Cardiac fibroblast (primary cell): Measurements from ENCODE around the gene OR11A1.
A peak's percentile ranks its signal among the peaks of the same experiment; 100 is the strongest.

Experiments used
- DNase-seq, 2 donors: peaks; one replicate each; pipeline versions ENCODE4 v3.0.0 to v3.0.0-alpha.2; 2010; ENCODE audit warnings: low read depth in 2 of 2
- H3K4me3 ChIP-seq, 2 donors: replicated peaks in 1 of 2; 1 replicate in 1 of 2; 2 replicates in 1 of 2; pipeline ENCODE4 v1.5.1; 2011; ENCODE audit warnings: low read depth in 2 of 2, low read length in 2 of 2, mild to moderate bottlenecking in 2 of 2, moderate library complexity in 1 of 2
- TF ChIP-seq, protein P1 (sequence below): IDR thresholded peaks from one replicate; pipeline ENCODE4 v1.5.1; 2011; ENCODE audit warnings: low read depth, mild to moderate bottlenecking, low read length, inconsistent platforms

The OR11A1 gene

GRCh38 chr6:29486577-29486976 lies 29.7 kb upstream of the OR11A1 start:
- TF ChIP-seq, protein P1, sequence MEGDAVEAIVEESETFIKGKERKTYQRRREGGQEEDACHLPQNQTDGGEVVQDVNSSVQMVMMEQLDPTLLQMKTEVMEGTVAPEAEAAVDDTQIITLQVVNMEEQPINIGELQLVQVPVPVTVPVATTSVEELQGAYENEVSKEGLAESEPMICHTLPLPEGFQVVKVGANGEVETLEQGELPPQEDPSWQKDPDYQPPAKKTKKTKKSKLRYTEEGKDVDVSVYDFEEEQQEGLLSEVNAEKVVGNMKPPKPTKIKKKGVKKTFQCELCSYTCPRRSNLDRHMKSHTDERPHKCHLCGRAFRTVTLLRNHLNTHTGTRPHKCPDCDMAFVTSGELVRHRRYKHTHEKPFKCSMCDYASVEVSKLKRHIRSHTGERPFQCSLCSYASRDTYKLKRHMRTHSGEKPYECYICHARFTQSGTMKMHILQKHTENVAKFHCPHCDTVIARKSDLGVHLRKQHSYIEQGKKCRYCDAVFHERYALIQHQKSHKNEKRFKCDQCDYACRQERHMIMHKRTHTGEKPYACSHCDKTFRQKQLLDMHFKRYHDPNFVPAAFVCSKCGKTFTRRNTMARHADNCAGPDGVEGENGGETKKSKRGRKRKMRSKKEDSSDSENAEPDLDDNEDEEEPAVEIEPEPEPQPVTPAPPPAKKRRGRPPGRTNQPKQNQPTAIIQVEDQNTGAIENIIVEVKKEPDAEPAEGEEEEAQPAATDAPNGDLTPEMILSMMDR: no peak
- H3K4me3 ChIP-seq: no peak overlapping the region
- DNase-seq: no peak

DNA sequence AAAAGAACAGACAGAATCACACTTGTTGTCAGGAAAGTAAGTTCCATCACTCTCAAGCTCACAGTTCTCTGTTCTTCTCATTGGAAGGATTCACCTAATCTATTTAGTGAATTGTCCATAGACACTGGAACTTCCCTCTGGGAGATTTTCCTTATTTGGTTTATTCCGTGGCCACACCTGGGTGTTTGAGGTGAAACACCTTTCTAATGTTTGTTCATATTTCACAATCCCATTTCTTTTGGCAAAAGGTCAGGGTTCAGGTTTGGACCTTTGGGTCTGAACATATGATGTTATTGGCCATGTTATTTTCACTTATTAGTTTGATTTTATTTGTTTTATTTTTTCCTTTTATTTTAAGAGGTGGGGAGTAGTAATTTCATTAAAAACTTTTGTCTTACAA lies 26.9 kb upstream of the OR11A1 start:
- TF ChIP-seq, protein P1: no peak
- H3K4me3 ChIP-seq: no peak overlapping the region
- DNase-seq: no peak

- peak in 1 of 2 donors; percentile 10 for DNase-seq
- no peak overlapping the region for H3K4me3 ChIP-seq
- TF ChIP-seq, protein P1: no peak
Observed at GRCh38 chr6:29483186-29483585, 26.3 kb upstream of the OR11A1 start.

DNA sequence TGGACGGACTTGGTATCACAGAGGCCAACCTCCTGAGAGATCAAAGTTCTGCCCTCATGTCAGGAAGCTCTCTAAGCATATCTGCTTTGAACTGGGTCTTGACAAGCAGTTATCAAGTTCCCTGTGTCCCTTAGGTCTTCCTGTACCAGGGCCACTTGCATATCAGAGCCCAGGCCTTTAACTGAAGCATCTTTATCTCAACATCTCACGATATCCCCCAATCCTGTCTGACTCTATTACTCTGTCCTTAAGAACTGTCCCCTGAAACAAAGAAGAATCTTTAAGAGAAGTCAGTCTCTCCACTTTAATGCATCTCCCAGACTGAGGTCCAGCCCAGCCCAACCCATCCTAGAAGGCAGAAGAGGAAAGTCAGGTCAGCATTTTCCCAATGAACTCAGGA lies 22.7 kb upstream of the OR11A1 start:
- TF ChIP-seq, protein P1: no peak
- DNase-seq: no peak
- no peak overlapping the region for H3K4me3 ChIP-seq

GRCh38 chr6:29478740-29479139 lies 21.9 kb upstream of the OR11A1 start:
- no peak for DNase-seq
- TF ChIP-seq, protein P1: no peak
- H3K4me3 ChIP-seq: no peak overlapping the region

DNA sequence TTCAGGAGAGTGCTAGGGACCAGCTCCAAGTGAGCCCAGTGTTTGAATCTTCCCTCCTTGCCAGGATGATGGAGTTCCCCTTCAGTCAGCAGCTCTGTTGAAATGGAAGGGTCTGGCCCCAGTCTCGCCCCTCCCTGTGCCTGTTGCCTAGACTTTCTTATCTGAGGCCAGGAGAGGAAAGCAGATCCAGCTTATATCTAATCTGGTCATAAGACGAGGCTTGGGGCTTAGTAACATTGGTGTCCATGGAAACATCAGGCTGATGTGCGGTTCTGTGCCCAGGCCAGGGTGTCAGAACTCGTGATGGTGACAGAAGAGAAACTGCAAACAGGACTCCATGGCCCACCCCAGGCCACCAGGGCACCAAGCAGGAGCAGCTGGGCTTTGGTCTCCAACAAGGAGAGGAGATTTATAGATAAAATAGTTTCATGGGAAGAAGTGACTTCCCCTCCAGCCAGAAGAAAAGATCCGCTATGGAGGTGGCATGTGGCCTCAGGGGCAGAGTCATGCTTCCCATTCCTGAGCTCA lies 21.1 kb upstream of the OR11A1 start:
- TF ChIP-seq, protein P1: no peak
- DNase-seq: no peak
- H3K4me3 ChIP-seq: no peak overlapping the region

- H3K4me3 ChIP-seq: no peak overlapping the region
- peak in 1 of 2 donors; percentile 8 for DNase-seq
- TF ChIP-seq, protein P1: no peak
Observed at GRCh38 chr6:29474996-29475395, 18.1 kb upstream of the OR11A1 start.
